Measurements from ENCODE around the gene NR1H2. TPM values are rescaled to one million over a fixed set of nuclear protein-coding genes. Genes with fewer than 3 reads are reported as not detected.

Gene NR1H2
- 10 to 100 TPM; 23.6 to 57.9 (median 33.8) TPM for total RNA-seq
- long read RNA-seq, transcript NR1H2-201 (10 exons, 1,998 nt), result major isoform, 7 of 8 reads
- long read RNA-seq, partial matches to known transcripts, result 1 of 8 reads
- long read RNA-seq, other reads (novel, unspliced or antisense), result 0 of 8 reads

GRCh38 chr19:50376166-50377050 lies at the start of gene NR1H2:
Gene NR1H2 (plus strand): TSS chr19:50376457. CDS start chr19:50377606, 1,149 bp downstream.
- intact Hi-C loops (cut with DNase I), result loop anchor here (10.0 kb wide), 2 partner anchors 78 to 408 kb away; no protein-coding TSS in a partner anchor
- H3K27me3 ChIP-seq, result no peaks in the 10 kb centered on the region
- TF ChIP-seq POLR2A (IDR thresholded peaks at IDR 0.05) (peak; percentile 75), CTCF (IDR thresholded peaks at IDR 0.05) (no peak)
- H3K27ac ChIP-seq, result peak within 1 kb of the TSS; percentile 95 to 99 (median 98)
- peaks cover 0 to 34% (median 12%) of the 10 kb centered on the region in 4 donors for H3K36me3 ChIP-seq
- DNase-seq (peak; percentile 94 to 97 (median 95)), ATAC-seq (peak; percentile 91 to 97 (median 94))
- H3K4me3 ChIP-seq, result peak within 1 kb of the TSS; percentile 83 to 99 (median 97)
- H3K9me3 ChIP-seq, result no peaks in the 10 kb centered on the region
- 2% methylated on average over 56 of the region's 67 CpGs for WGBS (ENCODE audit: insufficient coverage, low coverage, low lambda C conversion rate, missing lambda C conversion rate)
- H3K4me1 ChIP-seq, result no peaks in the 10 kb centered on the region

- DNase-seq, result peak in 1 of 3 donors; percentile 11
- ATAC-seq, result no peak
- H3K9me3 ChIP-seq, result no peaks in the 10 kb centered on the region
- H3K27me3 ChIP-seq, result no peaks in the 10 kb centered on the region
- intact Hi-C loops (cut with DNase I), result no loop called here
- TF ChIP-seq POLR2A (IDR thresholded peaks at IDR 0.05) (no peak), CTCF (IDR thresholded peaks at IDR 0.05) (no peak)
- WGBS (ENCODE audit: insufficient coverage, low coverage, low lambda C conversion rate, missing lambda C conversion rate), result 47% methylated on average over 3 of the region's 4 CpGs
- H3K4me3 ChIP-seq, result no peak overlapping the region
- no peaks in the 10 kb centered on the region for H3K36me3 ChIP-seq
- H3K27ac ChIP-seq, result no peak overlapping the region
- peaks cover 0 to 16% (median 6%) of the 10 kb centered on the region in 4 donors for H3K4me1 ChIP-seq
Measured at GRCh38 chr19:50327013-50327412, 49.2 kb upstream of the NR1H2 start.

GRCh38 chr19:50327461-50328223 lies 48.6 kb upstream of the NR1H2 start:
- WGBS (ENCODE audit: insufficient coverage, low coverage, low lambda C conversion rate, missing lambda C conversion rate), result 30% methylated on average over 14 of the region's 20 CpGs
- no peak for ATAC-seq

More at GRCh38 chr19:50327461-50328223, 48.6 kb upstream of the NR1H2 start:
- no peaks in the 10 kb centered on the region for H3K36me3 ChIP-seq
- peak in 1 of 3 donors; percentile 45 for DNase-seq
- no peak overlapping the region for H3K27ac ChIP-seq
- intact Hi-C loops (cut with DNase I), result no loop called here
- H3K4me1 ChIP-seq, result peaks cover 0 to 16% (median 6%) of the 10 kb centered on the region in 4 donors
- TF ChIP-seq CTCF (IDR thresholded peaks at IDR 0.05), result no peak
- no peak for TF ChIP-seq POLR2A (IDR thresholded peaks at IDR 0.05)
- no peak overlapping the region for H3K4me3 ChIP-seq
- no peaks in the 10 kb centered on the region for H3K9me3 ChIP-seq
- H3K27me3 ChIP-seq, result no peaks in the 10 kb centered on the region
